ENCODE measurements around the gene FRMD5.
A peak's percentile ranks its signal among the peaks of the same experiment; 100 is the strongest.
"Not testable (repeated sequence)": the region's sequence is repeated elsewhere in the genome, so short reads cannot be mapped to it uniquely, and the experiment has no call there.

Gene FRMD5

GRCh38 chr15:43828061-43828657, 366.9 kb downstream of the FRMD5 start:
- no peak for DNase-seq

DNA sequence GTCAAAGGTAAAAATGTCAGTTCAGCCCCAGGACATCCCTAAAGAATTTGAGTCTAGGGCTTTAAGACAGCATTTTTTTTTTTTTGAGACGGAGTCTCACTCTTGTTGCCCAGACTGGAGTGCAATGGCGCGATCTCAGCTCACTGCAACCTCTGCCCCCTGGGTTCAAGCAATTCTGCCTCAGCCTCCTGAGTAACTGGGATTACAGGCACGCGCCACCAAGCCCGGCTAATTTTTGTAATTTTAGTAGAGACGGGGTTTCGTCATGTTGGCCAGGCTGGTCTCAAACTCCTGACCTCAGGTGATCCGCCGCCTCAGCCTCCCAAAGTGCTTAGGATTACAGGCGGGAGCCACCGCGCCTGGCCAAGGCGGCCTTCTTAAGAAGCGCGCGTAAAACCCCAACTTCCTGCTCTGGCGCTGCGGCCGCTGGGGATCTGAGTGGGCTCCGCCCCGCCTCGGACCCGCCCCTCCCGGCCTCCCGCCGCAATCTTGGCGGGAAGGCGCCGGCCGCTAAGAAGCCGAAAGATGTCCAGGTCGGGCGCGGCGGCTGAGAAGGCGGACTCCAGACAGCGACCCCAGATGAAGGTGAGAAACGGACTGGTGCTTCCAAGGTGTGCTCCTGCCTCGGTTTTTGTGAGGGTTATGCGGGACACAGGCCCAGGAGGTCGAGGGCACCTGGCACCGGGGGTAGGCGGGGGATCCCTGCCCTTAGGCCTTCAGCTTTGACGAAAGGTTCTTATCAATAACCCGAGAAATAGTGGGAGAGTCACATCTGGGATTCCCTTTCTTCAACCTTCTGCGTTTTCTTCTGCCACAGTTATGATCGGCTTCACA, 368.3 kb downstream of the FRMD5 start, which contains the start of gene WDR76:
Gene WDR76, plus strand, starts transcription at position 495 of the 834 bp plus-strand sequence. Its CDS starts 31 bp downstream, at position 526.
- peak; percentile 86 for DNase-seq

- DNase-seq = no peak
Measured at GRCh38 chr15:43826029-43826507, 369.0 kb downstream of the FRMD5 start.

DNA sequence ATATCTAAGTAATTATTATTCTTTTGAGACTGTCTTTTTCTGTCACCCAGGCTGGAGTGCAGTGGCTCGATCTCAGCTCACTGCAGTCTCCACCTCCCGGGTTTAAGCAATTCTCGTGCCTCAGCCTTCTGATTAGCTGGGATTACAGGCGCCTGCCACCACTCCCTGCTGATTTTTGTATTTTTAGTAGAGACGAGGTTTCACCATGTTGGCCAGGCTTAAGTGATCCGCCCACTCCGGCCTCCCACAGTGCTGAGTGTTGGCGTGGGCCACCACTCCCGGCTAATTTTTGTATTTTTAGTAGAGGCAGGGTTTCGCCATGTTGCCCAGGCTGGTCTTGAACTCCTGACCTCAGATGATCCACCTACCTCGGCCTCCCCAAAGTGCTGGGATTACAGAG, 369.8 kb downstream of the FRMD5 start:
- DNase-seq = not testable (repeated sequence)

GRCh38 chr15:43824302-43825246, 370.5 kb downstream of the FRMD5 start, which contains the start of gene MFAP1:
MFAP1 (minus strand) TSS chr15:43824690; CDS start chr15:43824569, 121 bp downstream.
- DNase-seq = peak; percentile 95

DNA sequence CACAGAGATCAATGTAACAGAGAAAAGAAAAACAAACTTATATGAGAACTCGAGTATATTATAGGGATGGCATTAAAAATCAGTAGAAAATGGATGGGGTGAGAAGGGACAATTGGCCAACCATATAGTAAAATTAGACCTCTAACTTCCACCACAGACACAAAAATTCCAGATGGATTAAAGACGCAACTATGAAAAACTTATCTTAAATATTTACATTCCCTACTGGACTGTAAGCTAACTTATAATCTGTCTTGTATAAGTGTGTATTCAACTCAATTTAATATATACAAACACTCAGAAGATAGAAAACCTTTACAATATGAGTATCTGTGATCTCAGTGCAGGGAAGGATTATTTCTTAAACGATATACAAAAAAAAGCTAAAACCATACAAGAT, 373.6 kb downstream of the FRMD5 start:
- no peak for DNase-seq

Measured in right hindlimb (tissue), 1 donor.